Esophagus muscularis mucosa (tissue), 4 donors: ENCODE measurements around the gene RPRD1B. TPM values are rescaled to one million over a fixed set of nuclear protein-coding genes. Genes with fewer than 3 reads are reported as not detected.

Source experiments
- DNase-seq: peaks from one replicate; pipeline ENCODE4 v3.0.0-alpha.2; 2017; ENCODE audit errors: extremely low spot score
- H3K27ac ChIP-seq, 4 donors: fragments of 200-600 bp; sonication (generic); replicated peaks in 1 of 4; 1 replicate in 3 of 4; 2 replicates in 1 of 4; pipeline ENCODE4 v1.5.1; 2016 to 2019; ENCODE audit warnings: mild to moderate bottlenecking in 1 of 4
- H3K27me3 ChIP-seq, 4 donors: fragments of 200-600 bp; sonication (generic); one replicate each; pipeline versions ENCODE4 v1.5.1 to v1.6.0; 2016 to 2019
- H3K36me3 ChIP-seq, 4 donors: fragments of 200-600 bp; sonication (generic); one replicate each; pipeline ENCODE4 v1.5.1; 2016 to 2019
- H3K4me1 ChIP-seq, 4 donors: fragments of 200-600 bp; sonication (generic); one replicate each; pipeline ENCODE4 v1.5.1; 2016 to 2019
- H3K4me3 ChIP-seq, 4 donors: fragments of 200-600 bp; sonication (generic); 1 replicate in 2 of 4; 2 replicates in 2 of 4; pipeline ENCODE4 v1.5.1; 2016 to 2019; ENCODE audit warnings: mild to moderate bottlenecking in 4 of 4, moderate library complexity in 1 of 4
- H3K9me3 ChIP-seq, 4 donors: fragments of 200-600 bp; sonication (generic); 1 replicate in 3 of 4; 2 replicates in 1 of 4; pipeline ENCODE4 v1.5.1; 2016 to 2019
- EP300 ChIP-seq: sonication (generic); formaldehyde crosslinking; IDR thresholded peaks from one replicate; pipeline ENCODE4 v1.6.1; 2017; ENCODE audit warnings: antibody characterized with exemption
- POLR2A ChIP-seq: fragments of 450-650 bp; IDR thresholded peaks from one replicate; pipeline ENCODE4 v1.6.1; 2017; ENCODE audit warnings: antibody characterized with exemption, moderate library complexity, mild to moderate bottlenecking, low read depth
- POLR2AphosphoS5 ChIP-seq, 2 donors: sonication (generic); formaldehyde crosslinking; IDR thresholded peaks; one replicate each; pipeline ENCODE4 v1.6.1; 2017; ENCODE audit warnings: antibody characterized with exemption in 2 of 2
- WGBS: methylation state at CpG from one replicate; pipeline ENCODE4 v1.1.5; 2018; 5-methylcytosine and 5-hydroxymethylcytosine counted together
- intact Hi-C: fragments of 100-400 bp; cut with DNase I; formaldehyde crosslinking; loops from one replicate; pipeline ENCODE4 v1.15.1; 2023
- total RNA-seq, 4 donors: library from RNA; depleted of rRNA; stranded (reverse); fragments of >200 nt; gene quantifications; one replicate each; pipeline versions ENCODE4 v1.1.0 to v1.2.1, GENCODE V29; 2016
- TF ChIP-seq, protein P1 (sequence below), 3 experiments: fragments of 200-600 bp in 2 of 3; fragments of 450-650 bp in 1 of 3; sonication (generic) in 2 of 3; IDR thresholded peaks; one replicate each; pipeline ENCODE4 v1.5.1; 2017 to 2019; ENCODE audit warnings: antibody characterized with exemption in 3 of 3, mild to moderate bottlenecking in 2 of 3, moderate library complexity in 1 of 3

RPRD1B gene
- total RNA-seq, 4 donors from 2014 or later: 26.7 to 39.5 (median 33.8) TPM

DNA sequence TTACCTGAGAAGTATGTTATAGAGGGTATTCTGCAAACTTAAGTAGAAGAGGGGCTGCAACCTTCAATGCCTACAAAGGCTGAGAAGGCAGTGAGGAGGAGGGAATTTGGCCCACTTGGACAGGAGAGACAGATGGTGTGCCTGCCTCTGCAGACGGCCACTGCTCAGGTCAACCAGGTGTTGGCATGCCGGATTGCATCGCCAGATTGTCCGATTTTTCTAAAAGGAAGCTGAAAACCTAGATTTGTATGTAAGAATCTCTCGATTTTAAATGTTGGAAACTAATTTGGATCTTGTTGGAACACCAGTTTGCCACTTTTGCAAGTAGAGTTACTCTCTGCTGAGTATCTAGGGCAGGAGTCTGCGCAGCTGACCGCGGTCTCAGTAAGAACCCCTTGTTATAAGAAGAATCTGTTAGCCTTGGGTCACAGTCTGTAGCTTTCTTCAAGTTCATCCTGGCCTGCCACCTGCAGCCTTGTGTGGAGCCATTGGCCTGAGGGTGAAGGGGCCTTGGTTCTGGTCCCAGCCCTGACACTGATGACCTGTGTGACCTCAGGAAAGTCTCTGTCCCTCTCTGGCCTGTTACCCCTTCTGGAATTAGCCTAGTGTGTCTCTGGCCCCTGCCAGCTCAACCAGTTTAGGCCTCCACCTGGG is 77.1 kb downstream of the RPRD1B start:
- Histone ChIP-seq H3K27ac (peak overlapping the region; percentile 75 to 84 (median 78)), H3K9me3 (no peaks in the 10 kb centered on the region), H3K36me3 (no peaks in the 10 kb centered on the region), H3K4me3 (no peak overlapping the region), H3K27me3 (no peaks in the 10 kb centered on the region), H3K4me1 (peaks cover 36 to 52% (median 40%) of the 10 kb centered on the region in 4 donors)
- TF ChIP-seq POLR2A (no peak), EP300 (no peak), POLR2AphosphoS5 (IDR thresholded peaks at IDR 0.05) (no peak)
- TF ChIP-seq, protein P1, sequence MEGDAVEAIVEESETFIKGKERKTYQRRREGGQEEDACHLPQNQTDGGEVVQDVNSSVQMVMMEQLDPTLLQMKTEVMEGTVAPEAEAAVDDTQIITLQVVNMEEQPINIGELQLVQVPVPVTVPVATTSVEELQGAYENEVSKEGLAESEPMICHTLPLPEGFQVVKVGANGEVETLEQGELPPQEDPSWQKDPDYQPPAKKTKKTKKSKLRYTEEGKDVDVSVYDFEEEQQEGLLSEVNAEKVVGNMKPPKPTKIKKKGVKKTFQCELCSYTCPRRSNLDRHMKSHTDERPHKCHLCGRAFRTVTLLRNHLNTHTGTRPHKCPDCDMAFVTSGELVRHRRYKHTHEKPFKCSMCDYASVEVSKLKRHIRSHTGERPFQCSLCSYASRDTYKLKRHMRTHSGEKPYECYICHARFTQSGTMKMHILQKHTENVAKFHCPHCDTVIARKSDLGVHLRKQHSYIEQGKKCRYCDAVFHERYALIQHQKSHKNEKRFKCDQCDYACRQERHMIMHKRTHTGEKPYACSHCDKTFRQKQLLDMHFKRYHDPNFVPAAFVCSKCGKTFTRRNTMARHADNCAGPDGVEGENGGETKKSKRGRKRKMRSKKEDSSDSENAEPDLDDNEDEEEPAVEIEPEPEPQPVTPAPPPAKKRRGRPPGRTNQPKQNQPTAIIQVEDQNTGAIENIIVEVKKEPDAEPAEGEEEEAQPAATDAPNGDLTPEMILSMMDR (IDR thresholded peaks at IDR 0.05): no peak
- intact Hi-C loops: no loop called here
- peak; percentile 88 for DNase-seq
- WGBS: 94% methylated on average over 8 of the region's 8 CpGs

DNA sequence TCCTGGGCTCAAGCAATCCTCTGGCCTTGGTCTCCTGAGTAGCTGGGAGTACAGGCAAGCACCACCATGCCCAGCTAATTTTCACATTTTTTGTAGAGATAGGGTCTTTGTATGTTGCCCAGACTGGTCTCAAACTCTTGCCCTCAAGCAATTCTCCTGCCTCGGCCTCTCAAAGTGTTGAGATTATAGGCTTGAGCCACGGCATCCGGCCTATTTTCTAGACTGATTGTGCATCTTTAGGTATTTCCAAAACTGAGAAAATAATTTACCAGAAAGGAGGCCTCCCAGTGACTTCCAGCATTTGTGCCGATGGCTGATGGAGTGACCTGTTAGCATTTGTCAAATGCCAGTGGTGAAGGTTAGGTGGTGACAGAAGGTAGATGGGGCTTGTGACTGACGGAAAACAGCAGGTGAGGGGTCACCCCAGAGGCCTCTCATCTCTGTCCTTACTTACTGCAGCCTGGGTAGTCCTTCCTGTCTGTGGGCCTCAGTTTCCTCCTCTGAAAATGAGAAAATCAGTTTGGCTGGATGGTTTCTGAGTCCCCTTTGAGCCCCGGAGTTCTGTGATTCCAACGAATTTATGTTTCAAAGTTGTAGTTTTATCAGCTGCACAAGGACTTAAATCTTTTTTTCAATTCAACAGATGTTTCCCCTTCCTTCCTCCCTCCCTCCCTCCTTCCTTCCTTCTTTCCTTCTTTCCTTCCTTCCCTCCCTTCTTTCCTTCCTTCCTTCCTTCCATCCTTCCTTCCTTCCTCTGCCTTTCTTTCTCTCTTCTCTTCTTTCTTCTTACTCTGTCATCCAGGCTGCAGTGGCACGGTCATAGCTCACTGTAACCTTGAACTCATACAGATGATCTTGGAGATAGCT is 78.1 kb downstream of the RPRD1B start:
- 95% methylated on average over 8 of the region's 8 CpGs for WGBS
- intact Hi-C loops: no loop called here
- Histone ChIP-seq H3K27me3 (no peaks in the 10 kb centered on the region), H3K4me3 (no peak overlapping the region), H3K27ac (peak overlapping the region in 1 of 4 donors; percentile 84), H3K4me1 (peaks cover 36 to 52% (median 40%) of the 10 kb centered on the region in 4 donors), H3K9me3 (peaks cover 0 to 1% (median 0%) of the 10 kb centered on the region in 4 donors), H3K36me3 (no peaks in the 10 kb centered on the region)
- peak; percentile 83 for DNase-seq
- TF ChIP-seq POLR2AphosphoS5 (IDR thresholded peaks at IDR 0.05) (no peak), POLR2A (no peak), EP300 (no peak)
- TF ChIP-seq, protein P1 (IDR thresholded peaks at IDR 0.05): no peak

DNA sequence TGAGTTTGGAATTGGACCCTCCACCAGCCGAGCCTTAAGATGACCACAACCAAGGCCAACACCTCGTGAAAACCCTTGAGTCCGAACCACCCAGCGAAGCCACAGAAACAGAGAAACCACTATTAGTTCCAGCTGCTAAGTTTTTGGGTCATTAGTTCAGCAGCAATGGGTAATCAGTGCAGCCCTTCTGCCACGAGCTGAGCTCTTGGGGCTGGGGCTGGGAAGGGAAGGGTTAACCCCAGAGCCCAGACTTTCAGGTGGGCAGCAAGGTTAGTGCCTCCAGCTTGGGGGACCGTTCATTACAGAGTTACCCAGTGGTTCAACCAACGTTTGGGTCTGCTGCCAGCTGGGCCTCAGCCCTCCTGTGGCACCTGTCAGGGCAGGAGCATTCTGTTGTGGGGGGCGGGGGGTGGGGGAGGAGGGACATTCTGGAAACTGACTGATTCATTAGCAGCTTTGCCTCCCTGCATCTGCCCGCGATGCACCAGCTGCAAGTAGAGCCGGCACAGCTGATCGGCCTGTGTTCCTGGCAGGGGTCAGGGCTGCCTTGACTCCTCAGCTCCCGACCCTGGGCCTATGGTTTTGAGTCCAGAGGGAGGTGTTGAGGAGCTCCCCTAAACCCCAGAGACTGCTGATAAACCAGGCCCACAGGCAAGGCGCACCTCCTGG is 78.8 kb downstream of the RPRD1B start:
- Histone ChIP-seq H3K27me3 (no peaks in the 10 kb centered on the region), H3K9me3 (peaks cover 0 to 3% (median 0%) of the 10 kb centered on the region in 4 donors), H3K4me3 (no peak overlapping the region), H3K36me3 (no peaks in the 10 kb centered on the region), H3K27ac (no peak overlapping the region), H3K4me1 (peaks cover 36 to 52% (median 40%) of the 10 kb centered on the region in 4 donors)
- WGBS: 94% methylated on average over 13 of the region's 14 CpGs
- peak; percentile 50 for DNase-seq
- no peak for TF ChIP-seq EP300
- TF ChIP-seq POLR2A: no peak
- TF ChIP-seq, protein P1 (IDR thresholded peaks at IDR 0.05): no peak
- no peak for TF ChIP-seq POLR2AphosphoS5 (IDR thresholded peaks at IDR 0.05)
- intact Hi-C loops: no loop called here

DNA sequence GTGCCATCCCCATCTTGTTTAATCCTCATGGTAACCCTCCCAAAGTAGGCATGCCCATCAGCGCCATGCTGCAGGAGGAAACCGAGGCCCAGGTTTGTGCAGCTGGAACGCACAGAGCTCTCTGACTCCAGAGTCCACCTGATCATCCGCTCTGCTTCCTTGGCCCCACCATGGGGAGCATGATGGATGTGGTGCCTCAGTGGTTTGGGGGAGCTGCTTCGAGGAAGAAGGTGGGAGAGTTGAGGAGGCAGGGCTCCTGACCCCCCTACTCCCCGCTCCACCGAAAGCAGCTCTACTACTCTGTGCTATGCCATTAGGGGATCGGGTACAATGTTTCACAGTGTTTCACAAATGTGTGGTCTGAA is 79.4 kb downstream of the RPRD1B start:
- TF ChIP-seq POLR2AphosphoS5 (IDR thresholded peaks at IDR 0.05) (no peak), EP300 (no peak), POLR2A (no peak)
- TF ChIP-seq, protein P1 (IDR thresholded peaks at IDR 0.05): no peak
- Histone ChIP-seq H3K4me1 (peaks cover 34 to 52% (median 39%) of the 10 kb centered on the region in 4 donors), H3K9me3 (peaks cover 0 to 3% (median 0%) of the 10 kb centered on the region in 4 donors), H3K4me3 (no peak overlapping the region), H3K27me3 (no peaks in the 10 kb centered on the region), H3K36me3 (no peaks in the 10 kb centered on the region), H3K27ac (no peak overlapping the region)
- 92% methylated on average over 8 of the region's 8 CpGs for WGBS
- DNase-seq: no peak
- intact Hi-C loops: no loop called here
